ENCODE results near the gene ZNF366. TPM values are rescaled to one million over a fixed set of nuclear protein-coding genes. Genes with fewer than 3 reads are reported as not detected.

ZNF366 gene
- total RNA-seq, 2 experiments from 2014 or later: not detected

- no peak overlapping the region for H3K27ac ChIP-seq (ENCODE audit: low read depth, low read length, poor library complexity, severe bottlenecking)
- no peak for DNase-seq (ENCODE audit: low spot score)
- no TSS peak for BruUV-seq (replicated peaks)
- H3K36me3 ChIP-seq (ENCODE audit: insufficient read depth, low read length): no peaks in the 10 kb centered on the region
- TF ChIP-seq EZH2phosphoT487 (IDR thresholded peaks at IDR 0.05; ENCODE audit: borderline replicate concordance, low read depth, low read length): no peak
- no peak for TF ChIP-seq CTCF (conservative IDR thresholded peaks at IDR 0.05; ENCODE audit: low read length)
- intact Hi-C loops (cut with micrococcal nuclease; ENCODE audit: unreplicated experiment): no loop called here
- no peak overlapping the region for H3K4me2 ChIP-seq (ENCODE audit: low read length)
- no peaks in the 10 kb centered on the region for H3K9me3 ChIP-seq (ENCODE audit: low read length)
- no peak overlapping the region for H2AFZ ChIP-seq (ENCODE audit: low read length)
- ChIA-PET POLR2A (no interaction called here), CTCF (ENCODE audit: unreplicated experiment) (no interaction called here)
- H3K9me2 ChIP-seq (ENCODE audit: insufficient read depth, low read length): no peaks in the 10 kb centered on the region
- no peaks in the 10 kb centered on the region for H3K4me1 ChIP-seq (ENCODE audit: insufficient read depth, low read length, poor library complexity, severe bottlenecking)
- no peaks in the 10 kb centered on the region for H4K20me1 ChIP-seq (ENCODE audit: insufficient read depth, low read length)
- no peak overlapping the region for H3K4me3 ChIP-seq (ENCODE audit: low read depth, low read length, poor library complexity, severe bottlenecking)
- H3K79me2 ChIP-seq (ENCODE audit: insufficient read depth, low read depth, low read length): no peaks in the 10 kb centered on the region
Observed at GRCh38 chr5:72439192-72439591, 68.0 kb downstream of the ZNF366 start.

DNA sequence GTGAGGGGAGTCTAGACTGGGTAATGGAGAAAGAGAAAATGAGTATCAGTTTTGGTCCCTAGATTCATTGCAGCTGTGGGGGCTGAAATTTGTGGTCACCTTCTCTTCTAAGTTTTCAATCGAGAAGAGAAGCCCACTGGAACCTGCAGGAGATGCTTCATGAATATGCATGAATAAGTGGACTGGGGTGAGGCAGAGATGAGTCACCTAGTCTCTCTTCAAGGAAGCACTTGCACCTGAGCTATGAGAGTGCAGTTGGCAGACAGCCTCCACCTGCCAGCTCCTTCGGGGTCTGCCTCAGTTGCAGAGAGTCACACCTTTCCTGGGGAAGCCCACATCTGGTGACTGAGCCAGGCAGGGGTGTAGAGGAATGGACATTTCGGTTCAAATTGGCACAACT is 69.1 kb downstream of the ZNF366 start:
- Histone ChIP-seq H3K9me3 (ENCODE audit: low read length) (no peaks in the 10 kb centered on the region), H3K4me2 (ENCODE audit: low read length) (no peak overlapping the region), H2AFZ (ENCODE audit: low read length) (no peak overlapping the region), H3K27ac (ENCODE audit: low read depth, low read length, poor library complexity, severe bottlenecking) (no peak overlapping the region), H3K36me3 (ENCODE audit: insufficient read depth, low read length) (no peaks in the 10 kb centered on the region), H3K79me2 (ENCODE audit: insufficient read depth, low read depth, low read length) (no peaks in the 10 kb centered on the region), H3K4me3 (ENCODE audit: low read depth, low read length, poor library complexity, severe bottlenecking) (no peak overlapping the region), H3K9me2 (ENCODE audit: insufficient read depth, low read length) (no peaks in the 10 kb centered on the region), H3K4me1 (ENCODE audit: insufficient read depth, low read length, poor library complexity, severe bottlenecking) (no peaks in the 10 kb centered on the region), H4K20me1 (ENCODE audit: insufficient read depth, low read length) (no peaks in the 10 kb centered on the region)
- no peak for DNase-seq (ENCODE audit: low spot score)
- POLR2A ChIA-PET: interaction anchor here (0.6 kb wide), 1 partner anchor 35 kb away, joined by 3 read pairs; no protein-coding TSS in a partner anchor
- CTCF ChIA-PET (ENCODE audit: unreplicated experiment): no interaction called here
- BruUV-seq (replicated peaks): no TSS peak
- TF ChIP-seq EZH2phosphoT487 (IDR thresholded peaks at IDR 0.05; ENCODE audit: borderline replicate concordance, low read depth, low read length): no peak
- no peak for TF ChIP-seq CTCF (conservative IDR thresholded peaks at IDR 0.05; ENCODE audit: low read length)
- intact Hi-C loops (cut with micrococcal nuclease; ENCODE audit: unreplicated experiment): no loop called here

DNA sequence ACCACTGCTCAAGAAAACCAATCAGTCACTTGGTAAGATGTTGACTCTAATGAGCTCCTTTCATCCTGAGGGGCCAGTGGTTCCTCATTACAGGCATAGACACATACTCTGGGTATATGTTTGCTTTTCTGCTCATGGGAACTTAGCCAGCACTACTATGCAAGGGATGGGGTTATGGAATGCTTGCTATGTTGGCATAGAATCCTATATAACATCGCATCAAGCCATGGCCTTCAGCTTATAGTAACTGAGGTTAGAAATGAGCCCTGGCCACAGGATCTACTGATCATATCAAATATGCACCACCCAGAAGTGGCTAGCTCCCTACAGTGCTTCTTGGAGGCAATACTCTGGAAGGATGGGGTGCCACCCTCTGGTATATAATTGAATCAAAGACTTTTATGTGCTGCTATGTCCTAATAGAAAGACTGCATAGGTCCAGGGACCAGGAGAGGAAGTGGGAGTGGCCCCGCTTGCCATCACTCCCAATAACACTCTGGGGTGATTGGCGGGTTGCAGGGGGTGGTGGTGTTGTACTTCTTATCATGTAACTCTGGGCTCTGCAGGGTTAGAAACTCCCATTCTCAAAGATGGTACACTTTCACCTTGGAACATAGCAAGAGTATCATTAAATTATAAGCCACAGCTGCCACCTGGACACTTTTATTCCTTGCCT is 70.3 kb downstream of the ZNF366 start:
- no peak for DNase-seq (ENCODE audit: low spot score)
- ChIA-PET POLR2A (interaction anchor here (0.6 to 1.0 kb wide), 2 partner anchors 26 to 962 kb away, joined by 3 to 4 read pairs; no protein-coding TSS in a partner anchor), CTCF (ENCODE audit: unreplicated experiment) (no interaction called here)
- no peak overlapping the region for H2AFZ ChIP-seq (ENCODE audit: low read length)
- intact Hi-C loops (cut with micrococcal nuclease; ENCODE audit: unreplicated experiment): no loop called here
- no peaks in the 10 kb centered on the region for H3K4me1 ChIP-seq (ENCODE audit: insufficient read depth, low read length, poor library complexity, severe bottlenecking)
- H3K9me2 ChIP-seq (ENCODE audit: insufficient read depth, low read length): no peaks in the 10 kb centered on the region
- no peaks in the 10 kb centered on the region for H3K36me3 ChIP-seq (ENCODE audit: insufficient read depth, low read length)
- no peak overlapping the region for H3K4me3 ChIP-seq (ENCODE audit: low read depth, low read length, poor library complexity, severe bottlenecking)
- H3K4me2 ChIP-seq (ENCODE audit: low read length): no peak overlapping the region
- BruUV-seq (replicated peaks): no TSS peak
- H3K79me2 ChIP-seq (ENCODE audit: insufficient read depth, low read depth, low read length): no peaks in the 10 kb centered on the region
- no peaks in the 10 kb centered on the region for H4K20me1 ChIP-seq (ENCODE audit: insufficient read depth, low read length)
- H3K27ac ChIP-seq (ENCODE audit: low read depth, low read length, poor library complexity, severe bottlenecking): no peak overlapping the region
- no peaks in the 10 kb centered on the region for H3K9me3 ChIP-seq (ENCODE audit: low read length)
- TF ChIP-seq EZH2phosphoT487 (IDR thresholded peaks at IDR 0.05; ENCODE audit: borderline replicate concordance, low read depth, low read length) (no peak), CTCF (conservative IDR thresholded peaks at IDR 0.05; ENCODE audit: low read length) (no peak)
